ENCODE data around the gene CD160.
"Not testable (repeated sequence)": the region's sequence is repeated elsewhere in the genome, so short reads cannot be mapped to it uniquely, and the experiment has no call there.

DNA sequence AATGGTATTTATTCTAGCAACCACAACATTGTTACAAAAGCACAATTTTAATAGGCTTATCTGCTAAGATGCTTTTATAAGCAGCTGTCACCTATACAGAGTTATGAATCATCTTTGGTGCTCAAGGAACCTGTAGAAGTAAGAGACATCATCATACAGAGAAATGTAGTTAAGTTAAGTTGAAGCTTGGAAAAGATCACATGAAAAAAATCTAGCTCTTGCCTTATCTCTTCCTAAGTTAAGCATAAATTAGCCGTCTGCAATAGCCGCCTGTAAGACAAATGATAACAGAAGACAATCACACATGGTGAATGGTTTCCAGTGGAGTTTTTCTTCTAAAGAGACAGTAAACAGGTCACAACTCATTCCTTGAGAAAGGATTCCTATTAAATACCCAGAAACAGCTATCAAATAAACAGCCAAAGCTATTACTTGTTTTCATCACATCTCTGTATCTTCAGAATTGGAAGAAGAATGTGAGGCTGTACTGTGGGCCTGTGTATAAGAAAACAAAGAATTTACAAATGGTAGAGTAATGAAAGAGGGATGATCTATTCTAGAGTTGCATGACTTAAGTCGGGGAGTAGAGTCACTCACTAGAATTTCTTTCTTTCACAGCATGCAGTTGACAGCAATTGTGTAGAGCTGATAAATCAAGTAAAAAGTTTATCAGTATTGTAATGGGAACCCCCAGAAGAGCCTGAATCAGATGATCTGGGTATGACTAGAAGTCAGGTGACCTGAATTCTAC, 48.1 kb upstream of the CD160 start:
- TF ChIP-seq, protein P1, sequence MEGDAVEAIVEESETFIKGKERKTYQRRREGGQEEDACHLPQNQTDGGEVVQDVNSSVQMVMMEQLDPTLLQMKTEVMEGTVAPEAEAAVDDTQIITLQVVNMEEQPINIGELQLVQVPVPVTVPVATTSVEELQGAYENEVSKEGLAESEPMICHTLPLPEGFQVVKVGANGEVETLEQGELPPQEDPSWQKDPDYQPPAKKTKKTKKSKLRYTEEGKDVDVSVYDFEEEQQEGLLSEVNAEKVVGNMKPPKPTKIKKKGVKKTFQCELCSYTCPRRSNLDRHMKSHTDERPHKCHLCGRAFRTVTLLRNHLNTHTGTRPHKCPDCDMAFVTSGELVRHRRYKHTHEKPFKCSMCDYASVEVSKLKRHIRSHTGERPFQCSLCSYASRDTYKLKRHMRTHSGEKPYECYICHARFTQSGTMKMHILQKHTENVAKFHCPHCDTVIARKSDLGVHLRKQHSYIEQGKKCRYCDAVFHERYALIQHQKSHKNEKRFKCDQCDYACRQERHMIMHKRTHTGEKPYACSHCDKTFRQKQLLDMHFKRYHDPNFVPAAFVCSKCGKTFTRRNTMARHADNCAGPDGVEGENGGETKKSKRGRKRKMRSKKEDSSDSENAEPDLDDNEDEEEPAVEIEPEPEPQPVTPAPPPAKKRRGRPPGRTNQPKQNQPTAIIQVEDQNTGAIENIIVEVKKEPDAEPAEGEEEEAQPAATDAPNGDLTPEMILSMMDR (IDR thresholded peaks at IDR 0.05 in 8 of 11, conservative IDR thresholded peaks at IDR 0.05 in 3 of 11): not testable (repeated sequence)
- TF ChIP-seq POLR2AphosphoS5 (IDR thresholded peaks at IDR 0.05): not testable (repeated sequence)
